Jurkat, Clone E6-1 (cell line): Measurements from ENCODE around the gene CEACAM16.
"Not testable (repeated sequence)": the region's sequence is repeated elsewhere in the genome, so short reads cannot be mapped to it uniquely, and the experiment has no call there.

Experiments
- DNase-seq: peaks from one replicate; pipeline ENCODE4 v3.0.0-alpha.2; 2011; ENCODE audit warnings: low read depth, low spot score
- H3K4me3 ChIP-seq: 2 replicates; pipeline ENCODE4 v1.5.1; 2011; ENCODE audit warnings: mild to moderate bottlenecking, low read length, control low read depth, moderate library complexity

Gene CEACAM16

DNA sequence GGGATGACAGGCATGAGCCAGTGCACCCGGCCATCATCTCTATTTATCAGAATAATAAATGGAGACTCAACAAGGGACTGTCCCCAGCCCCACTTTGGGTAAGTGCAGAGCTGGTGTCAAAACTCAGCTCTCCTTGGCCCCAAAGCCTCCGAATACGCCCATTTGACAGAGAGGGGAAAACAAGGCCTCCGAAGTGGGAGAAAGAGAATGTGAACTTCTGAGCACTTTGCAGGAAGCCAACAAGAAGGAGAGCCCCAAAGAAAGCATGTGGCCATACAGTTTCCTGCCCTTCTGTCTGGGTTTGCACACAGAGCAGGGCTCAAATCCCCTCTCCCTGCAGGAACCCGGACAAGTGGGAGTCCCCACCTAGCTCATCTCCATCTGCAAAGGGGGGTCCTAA lies 1.6 kb downstream of the CEACAM16 start:
- H3K4me3 ChIP-seq, result no peak overlapping the region
- no peak for DNase-seq

DNA sequence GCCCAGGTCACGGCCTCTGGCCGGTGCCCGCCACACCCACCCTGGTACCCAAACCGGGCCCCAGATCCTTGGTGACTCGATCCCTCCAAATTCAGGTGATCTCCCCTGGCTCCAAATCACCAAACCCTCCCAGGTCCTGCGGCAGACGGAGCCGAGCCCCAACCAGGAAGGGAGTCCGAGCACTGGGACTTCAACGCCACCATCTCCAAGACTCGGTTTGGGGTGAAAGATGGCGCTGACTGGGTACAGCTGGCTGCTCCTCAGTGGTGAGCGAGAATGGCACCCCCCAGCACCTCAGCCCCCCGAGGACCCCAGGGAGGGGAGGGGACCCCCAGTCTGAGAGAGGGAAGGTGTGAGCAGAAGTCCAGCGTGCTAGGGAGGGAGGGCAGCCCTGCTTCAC lies 2.3 kb downstream of the CEACAM16 start:
- H3K4me3 ChIP-seq, result no peak overlapping the region
- DNase-seq, result no peak

DNA sequence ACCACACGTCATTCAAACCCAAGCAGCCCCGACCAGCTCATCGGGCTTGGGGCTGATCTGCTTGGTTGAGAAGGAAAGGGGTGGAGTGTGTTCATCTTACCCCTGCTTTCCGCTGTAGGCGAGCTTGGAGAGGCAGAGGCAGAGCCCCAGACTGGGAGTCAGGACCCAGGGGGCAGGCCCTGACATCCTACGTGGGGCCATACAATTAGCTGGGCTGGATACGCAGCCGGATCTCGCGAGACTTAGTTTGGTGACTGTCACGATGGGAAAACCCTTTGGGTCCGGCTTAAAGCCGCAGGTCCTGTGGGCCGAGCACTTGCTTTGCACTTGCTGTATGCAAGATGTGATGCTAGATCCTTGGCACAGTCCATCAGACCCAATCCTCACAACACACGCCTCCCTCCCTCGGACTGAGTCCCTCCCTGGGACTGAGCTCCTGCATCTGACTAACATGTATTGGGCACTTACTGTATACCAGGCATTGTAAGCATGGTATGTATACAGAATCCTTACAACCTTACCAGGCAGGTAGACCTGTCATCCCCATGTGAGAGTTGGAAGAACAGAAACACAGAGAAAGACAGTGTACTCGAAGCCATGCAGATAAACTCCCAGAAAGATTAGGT lies 3.7 kb downstream of the CEACAM16 start:
- no peak overlapping the region for H3K4me3 ChIP-seq
- DNase-seq, result no peak

DNA sequence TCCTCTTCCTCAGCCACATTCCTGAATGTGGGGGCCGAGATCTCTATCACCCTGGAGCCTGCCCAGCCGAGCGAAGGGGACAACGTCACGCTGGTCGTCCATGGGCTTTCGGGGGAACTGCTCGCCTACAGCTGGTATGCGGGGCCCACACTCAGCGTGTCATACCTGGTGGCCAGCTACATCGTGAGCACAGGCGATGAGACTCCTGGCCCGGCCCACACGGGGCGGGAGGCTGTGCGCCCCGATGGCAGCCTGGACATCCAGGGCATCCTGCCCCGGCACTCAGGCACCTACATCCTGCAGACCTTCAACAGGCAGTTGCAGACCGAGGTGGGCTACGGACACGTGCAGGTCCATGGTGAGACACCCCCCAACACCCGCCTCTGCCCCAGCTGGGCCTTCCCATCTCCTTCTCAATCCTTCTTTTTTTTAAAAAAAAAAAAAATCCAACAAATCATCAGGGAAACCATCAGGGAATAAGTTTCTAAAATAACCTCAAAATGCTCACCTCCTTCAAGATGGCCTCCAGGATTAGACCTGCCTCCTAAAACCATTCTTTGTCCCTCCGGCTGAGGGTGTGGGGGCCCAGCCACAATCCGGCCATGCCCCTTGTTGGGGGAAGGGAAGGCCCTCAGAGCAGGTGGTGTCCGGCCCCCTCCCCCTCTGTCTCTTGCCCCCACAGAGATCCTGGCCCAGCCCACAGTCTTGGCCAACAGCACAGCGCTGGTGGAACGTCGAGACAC lies 4.6 kb downstream of the CEACAM16 start:
- H3K4me3 ChIP-seq, result no peak overlapping the region
- no peak for DNase-seq

DNA sequence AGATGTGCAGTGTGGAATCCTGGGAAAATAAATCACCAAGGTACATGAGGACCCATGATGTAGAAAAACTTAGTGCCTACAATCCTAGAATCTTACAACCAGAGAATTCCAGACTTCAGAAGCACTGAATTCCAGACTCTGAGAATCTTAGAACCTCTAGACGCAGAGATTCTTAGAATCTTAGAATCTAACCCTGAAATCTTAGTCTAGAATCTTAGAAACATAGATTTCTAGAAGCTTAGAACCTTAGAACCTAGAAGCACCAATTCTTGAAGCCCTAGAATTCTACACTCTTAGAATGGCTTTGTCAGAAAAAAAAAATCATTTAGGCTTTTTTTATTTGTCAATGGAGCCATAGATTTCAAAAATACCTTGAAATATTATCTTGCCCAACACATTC lies 6.0 kb downstream of the CEACAM16 start:
- DNase-seq, result no peak
- no peak overlapping the region for H3K4me3 ChIP-seq

GRCh38 chr19:44705502-44706010 lies 6.6 kb downstream of the CEACAM16 start:
- DNase-seq, result no peak
- H3K4me3 ChIP-seq, result no peak overlapping the region

DNA sequence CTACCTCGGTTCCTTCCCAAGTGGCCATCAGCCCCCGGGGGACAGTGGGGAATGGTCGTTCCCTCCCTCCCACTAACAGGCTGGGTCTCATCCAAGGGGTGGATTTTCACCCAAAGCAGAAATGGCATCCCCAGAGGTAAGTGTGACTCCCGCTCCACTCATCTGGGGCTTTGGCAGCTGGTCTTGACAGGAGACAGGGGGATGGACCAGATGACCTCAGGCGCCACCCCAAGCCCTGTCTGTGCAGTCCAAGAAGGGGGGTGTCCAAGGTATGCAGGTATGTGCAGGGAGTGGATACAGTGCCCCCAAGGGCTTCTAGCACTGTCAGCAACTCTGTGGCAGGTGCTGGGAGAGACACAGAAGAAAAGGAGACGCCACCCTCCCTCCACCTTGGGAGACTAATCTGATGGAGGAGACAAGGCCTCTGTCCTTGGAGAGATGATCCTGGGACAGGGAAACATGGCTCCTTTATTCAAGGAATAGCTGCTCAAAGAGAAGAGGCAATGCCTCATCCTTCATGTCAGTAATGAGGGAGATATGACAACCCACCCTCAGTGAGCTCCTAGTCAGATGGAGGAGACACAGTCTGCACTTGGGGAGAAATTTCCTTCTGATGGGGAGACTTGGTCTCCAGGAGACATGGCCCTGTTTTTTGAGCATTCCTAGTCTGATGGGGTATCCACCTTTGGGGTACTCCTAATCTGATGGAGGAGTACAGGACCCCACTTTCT lies 7.7 kb downstream of the CEACAM16 start:
- DNase-seq, result no peak
- H3K4me3 ChIP-seq, result no peak overlapping the region

DNA sequence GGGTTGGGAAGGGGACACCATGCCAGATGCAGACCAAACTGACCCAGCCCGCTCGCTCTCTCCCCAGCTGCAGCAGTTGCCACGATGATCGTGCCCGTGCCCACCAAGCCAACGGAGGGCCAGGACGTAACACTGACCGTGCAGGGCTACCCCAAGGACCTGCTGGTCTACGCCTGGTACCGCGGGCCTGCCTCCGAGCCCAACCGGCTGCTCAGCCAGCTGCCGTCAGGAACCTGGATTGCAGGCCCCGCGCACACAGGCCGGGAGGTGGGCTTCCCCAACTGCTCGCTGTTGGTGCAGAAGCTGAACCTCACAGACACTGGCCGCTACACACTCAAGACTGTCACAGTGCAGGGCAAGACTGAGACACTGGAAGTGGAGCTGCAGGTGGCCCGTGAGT lies 8.8 kb downstream of the CEACAM16 start:
- no peak overlapping the region for H3K4me3 ChIP-seq
- DNase-seq, result no peak

GRCh38 chr19:44708940-44709339 lies 10.0 kb downstream of the CEACAM16 start:
- no peak for DNase-seq
- H3K4me3 ChIP-seq, result no peak overlapping the region

GRCh38 chr19:44709434-44710266 lies 10.7 kb downstream of the CEACAM16 start:
- not testable (repeated sequence) for DNase-seq, H3K4me3 ChIP-seq

- no peak overlapping the region for H3K4me3 ChIP-seq
- DNase-seq, result no peak
These were observed 11.5 kb downstream of the CEACAM16 start for GRCh38 chr19:44710483-44710882.

GRCh38 chr19:44712864-44713515 lies 14.0 kb downstream of the CEACAM16 start:
- no peak overlapping the region for H3K4me3 ChIP-seq
- no peak for DNase-seq

- H3K4me3 ChIP-seq, result no peak overlapping the region
- no peak for DNase-seq
These were observed 15.7 kb downstream of the CEACAM16 start for GRCh38 chr19:44714597-44715169.

GRCh38 chr19:44717603-44718002 lies 18.7 kb downstream of the CEACAM16 start:
- no peak overlapping the region for H3K4me3 ChIP-seq

GRCh38 chr19:44718441-44719261 lies 19.7 kb downstream of the CEACAM16 start:
- DNase-seq, result no peak
- H3K4me3 ChIP-seq, result no peak overlapping the region

More at GRCh38 chr19:44717603-44718002, 18.7 kb downstream of the CEACAM16 start:
- no peak for DNase-seq

- no peak overlapping the region for H3K4me3 ChIP-seq
- DNase-seq, result no peak
These were observed 20.3 kb downstream of the CEACAM16 start for GRCh38 chr19:44719262-44719701.

GRCh38 chr19:44720396-44720795 lies 21.4 kb downstream of the CEACAM16 start:
- DNase-seq, H3K4me3 ChIP-seq: not testable (repeated sequence)

- DNase-seq, result no peak
- H3K4me3 ChIP-seq, result no peak overlapping the region
These were observed 22.0 kb downstream of the CEACAM16 start for GRCh38 chr19:44720945-44721344.
